Neural cell (in vitro differentiated cells): ENCODE results near the gene CEP85L. TPM values are rescaled to one million over a fixed set of nuclear protein-coding genes. Genes with fewer than 3 reads are reported as not detected.

Experiments used
- H2AFZ ChIP-seq: fragments of 200-600, 300-800 bp; sonication (generic), shearing (Covaris generic); 2 replicates; pipeline ENCODE4 v1.6.0; 2014; ENCODE audit warnings: low read depth, mild to moderate bottlenecking, antibody characterized with exemption, low read length, moderate library complexity
- H3F3A ChIP-seq: fragments of 200-600 bp; shearing (Covaris generic); 2 replicates; pipeline ENCODE4 v1.6.1; 2016; ENCODE audit warnings: mild to moderate bottlenecking, moderate library complexity, mixed read lengths, antibody characterized with exemption, low read length; ENCODE audit not compliant: insufficient read depth, poor library complexity, severe bottlenecking
- H3K27ac ChIP-seq: fragments of 200-600, 300-800 bp; sonication (generic), shearing (Covaris generic); 2 replicates; pipeline ENCODE4 v1.5.1; 2014; ENCODE audit warnings: mild to moderate bottlenecking, low read length, moderate library complexity
- H3K27me3 ChIP-seq: fragments of 300-800, 200-600 bp; sonication (generic), shearing (Covaris generic); 2 replicates; pipeline ENCODE4 v1.6.0; 2014; ENCODE audit warnings: mild to moderate bottlenecking, low read depth, low read length, moderate library complexity; ENCODE audit not compliant: insufficient read depth
- H3K36me3 ChIP-seq: fragments of 300-800, 200-600 bp; sonication (generic), shearing (Covaris generic); 2 replicates; pipeline ENCODE4 v1.5.1; 2014; ENCODE audit warnings: mild to moderate bottlenecking, antibody characterized with exemption, low read length, moderate library complexity; ENCODE audit not compliant: insufficient read depth
- H3K4me2 ChIP-seq: fragments of 300-800, 200-600 bp; sonication (generic), shearing (Covaris generic); 2 replicates; pipeline ENCODE4 v1.6.0; 2014; ENCODE audit warnings: mild to moderate bottlenecking, low read length
- H3K4me3 ChIP-seq: fragments of 300-800, 200-600 bp; sonication (generic), shearing (Covaris generic); 2 replicates; pipeline ENCODE4 v1.5.1; 2014; ENCODE audit warnings: mild to moderate bottlenecking, low read length, moderate library complexity
- H3K79me2 ChIP-seq: fragments of 200-600 bp; shearing (Covaris generic); replicated peaks from 2 replicates; pipeline ENCODE4 v1.6.0; 2014; ENCODE audit warnings: mild to moderate bottlenecking, low read length, moderate library complexity; ENCODE audit not compliant: insufficient read depth
- H3K9ac ChIP-seq: fragments of 300-800, 200-600 bp; sonication (generic), shearing (Covaris generic); 2 replicates; pipeline ENCODE4 v1.6.1; 2016; ENCODE audit warnings: mild to moderate bottlenecking, low read length, mixed read lengths
- H3K9me2 ChIP-seq: fragments of 200-600 bp; shearing (Covaris generic); 2 replicates; pipeline ENCODE4 v1.6.1; 2016; ENCODE audit warnings: mild to moderate bottlenecking, low read length, mixed read lengths; ENCODE audit not compliant: insufficient read depth
- H3K9me3 ChIP-seq: fragments of 200-600, 300-800 bp; sonication (generic), shearing (Covaris generic); 2 replicates; pipeline ENCODE4 v1.6.1; 2016; ENCODE audit warnings: mild to moderate bottlenecking, mixed run types, low read length, moderate library complexity, mixed read lengths
- H4K20me1 ChIP-seq: fragments of 200-600 bp; shearing (Covaris generic); 2 replicates; pipeline ENCODE4 v1.6.1; 2016; ENCODE audit warnings: mild to moderate bottlenecking, mixed run types; ENCODE audit not compliant: insufficient read depth
- EP300 ChIP-seq: fragments of 450-650 bp; conservative IDR thresholded peaks from 2 replicates; pipeline ENCODE4 v1.6.1; 2014; ENCODE audit warnings: antibody characterized with exemption, mild to moderate bottlenecking, moderate library complexity; ENCODE audit not compliant: poor library complexity, severe bottlenecking
- RAD21 ChIP-seq: fragments of 450-650 bp; conservative IDR thresholded peaks from 2 replicates; pipeline ENCODE4 v1.6.1; 2014; ENCODE audit warnings: antibody characterized with exemption, mild to moderate bottlenecking, moderate library complexity
- TAF1 ChIP-seq: IDR thresholded peaks from 2 replicates; pipeline ENCODE4 v1.6.1; 2012; ENCODE audit warnings: low read depth
- polyA plus RNA-seq: library from polyadenylated mRNA; depleted of rRNA; stranded (reverse); fragments of >200 nt; gene quantifications from 2 replicates; pipeline ENCODE4 v1.2.3, GENCODE V29; 2014

Gene CEP85L
- polyA plus RNA-seq, 1 donor from 2014 or later: 17.0 TPM

DNA sequence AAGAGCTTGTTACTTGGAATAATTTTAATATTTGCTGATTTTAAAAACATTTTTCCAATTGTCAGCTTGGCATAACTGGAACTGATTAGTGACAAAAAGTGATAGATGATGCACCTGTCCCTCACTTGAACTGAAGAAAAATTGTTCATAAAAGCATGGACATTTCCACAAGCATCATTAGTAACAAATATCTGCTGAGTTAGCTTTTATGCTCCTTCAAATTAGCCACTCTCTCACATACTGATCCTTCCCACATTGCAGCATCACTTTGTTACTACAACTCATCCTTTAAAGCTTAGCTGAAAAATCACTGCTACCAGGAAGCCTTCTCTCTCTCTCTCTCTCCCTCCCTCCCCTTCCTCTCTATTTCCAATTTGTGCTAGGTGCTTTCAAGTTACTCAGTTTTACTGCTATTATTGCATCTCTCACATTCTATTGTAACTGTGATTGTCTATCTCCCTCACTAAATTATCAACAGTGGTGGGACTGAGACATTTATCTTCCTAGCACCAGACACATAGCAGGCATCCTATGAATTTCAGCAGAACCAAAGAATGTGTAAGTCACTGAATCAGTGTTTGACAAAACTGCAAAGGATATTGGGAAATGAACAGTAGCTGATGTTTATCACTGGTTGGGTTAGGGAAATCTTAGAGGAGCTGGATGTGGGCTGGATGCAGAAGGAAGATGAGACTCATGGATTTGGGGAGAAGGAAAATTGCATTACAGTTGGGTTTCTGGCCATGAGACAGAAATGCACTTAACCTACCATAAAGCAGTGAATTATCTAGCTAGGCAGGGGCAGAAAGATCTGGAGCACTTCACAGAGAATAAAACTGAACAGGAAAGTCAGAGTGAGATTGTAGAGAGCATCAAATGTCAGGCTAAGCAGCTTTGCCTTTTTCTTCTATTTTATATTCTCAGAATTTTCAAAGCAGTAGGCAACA, 231.7 kb downstream of the CEP85L start:
- Histone ChIP-seq H3K9me2 (no peaks in the 10 kb centered on the region), H3K79me2 (no peaks in the 10 kb centered on the region), H3K9me3 (no peaks in the 10 kb centered on the region), H3K4me3 (no peak overlapping the region), H3K9ac (no peak overlapping the region), H3F3A (no peaks in the 10 kb centered on the region), H3K4me2 (no peak overlapping the region), H3K27ac (no peak overlapping the region), H3K27me3 (no peaks in the 10 kb centered on the region), H2AFZ (no peak overlapping the region), H3K36me3 (no peaks in the 10 kb centered on the region), H4K20me1 (no peaks in the 10 kb centered on the region)
- TF ChIP-seq EP300: no peak
- no peak for TF ChIP-seq RAD21
- TF ChIP-seq TAF1: no peak

Other genes with a start within 250 kb of the CEP85L start
- not detected in 2 replicates for gene PLN, start 103.3 kb downstream of the CEP85L start, polyA plus RNA-seq
- gene ASF1A, start 242.6 kb upstream of the CEP85L start, polyA plus RNA-seq: 49.4 and 65.6 TPM in 2 replicates